AG04449 (cell line): ENCODE measurements around the gene CNTNAP2.

Source experiments
- CTCF ChIA-PET: fragments of 350-600 bp; formaldehyde crosslinking; extraction: SDS; loops from one replicate; lab custom pipeline; 2021; ENCODE audit warnings: antibody characterized with exemption; lab: Yijun Ruan, JAX
- POLR2A ChIA-PET: fragments of 400-600, 350-600 bp; formaldehyde crosslinking; extraction: SDS; loops from one replicate; lab custom pipeline; 2020; ENCODE audit warnings: antibody characterized with exemption, inconsistent platforms; lab: Yijun Ruan, JAX
- DNase-seq: peaks from one replicate; pipeline ENCODE4 v3.0.0-alpha.2; 2010; ENCODE audit warnings: low read depth, low spot score
- H3K4me3 ChIP-seq: 2 replicates; pipeline ENCODE4 v1.5.1; 2011; ENCODE audit warnings: low read depth, mild to moderate bottlenecking, control low read depth, low read length
- TF ChIP-seq, protein P1 (sequence below): IDR thresholded peaks from one replicate; pipeline ENCODE4 v1.5.1; 2011; ENCODE audit warnings: mild to moderate bottlenecking, moderate library complexity, low read length, control low read depth, inconsistent platforms; ENCODE audit not compliant: insufficient read depth; ENCODE audit errors: missing control alignments

CNTNAP2 gene

DNA sequence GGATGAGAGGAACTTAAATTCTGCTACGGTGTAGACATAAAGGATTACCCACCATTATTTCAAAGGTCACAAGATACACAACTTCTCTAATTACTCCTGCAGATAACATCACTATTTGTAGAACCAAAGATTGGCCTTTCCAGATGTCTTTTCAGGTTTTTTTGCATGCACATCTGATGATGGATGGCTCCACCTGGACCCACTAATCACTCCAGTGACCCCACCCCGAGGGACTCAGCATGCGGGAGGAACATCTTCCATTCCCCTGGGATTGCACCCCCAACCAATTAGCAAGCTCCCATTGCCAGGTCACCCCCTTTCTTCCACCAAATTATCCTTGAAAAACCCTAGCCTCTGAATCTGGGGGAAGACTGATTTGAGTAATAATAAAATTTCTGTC, 608.9 kb downstream of the CNTNAP2 start:
- H3K4me3 ChIP-seq, result no peak overlapping the region
- DNase-seq, result no peak
- POLR2A ChIA-PET, result no interaction called here
- CTCF ChIA-PET, result no interaction called here
- TF ChIP-seq, protein P1, sequence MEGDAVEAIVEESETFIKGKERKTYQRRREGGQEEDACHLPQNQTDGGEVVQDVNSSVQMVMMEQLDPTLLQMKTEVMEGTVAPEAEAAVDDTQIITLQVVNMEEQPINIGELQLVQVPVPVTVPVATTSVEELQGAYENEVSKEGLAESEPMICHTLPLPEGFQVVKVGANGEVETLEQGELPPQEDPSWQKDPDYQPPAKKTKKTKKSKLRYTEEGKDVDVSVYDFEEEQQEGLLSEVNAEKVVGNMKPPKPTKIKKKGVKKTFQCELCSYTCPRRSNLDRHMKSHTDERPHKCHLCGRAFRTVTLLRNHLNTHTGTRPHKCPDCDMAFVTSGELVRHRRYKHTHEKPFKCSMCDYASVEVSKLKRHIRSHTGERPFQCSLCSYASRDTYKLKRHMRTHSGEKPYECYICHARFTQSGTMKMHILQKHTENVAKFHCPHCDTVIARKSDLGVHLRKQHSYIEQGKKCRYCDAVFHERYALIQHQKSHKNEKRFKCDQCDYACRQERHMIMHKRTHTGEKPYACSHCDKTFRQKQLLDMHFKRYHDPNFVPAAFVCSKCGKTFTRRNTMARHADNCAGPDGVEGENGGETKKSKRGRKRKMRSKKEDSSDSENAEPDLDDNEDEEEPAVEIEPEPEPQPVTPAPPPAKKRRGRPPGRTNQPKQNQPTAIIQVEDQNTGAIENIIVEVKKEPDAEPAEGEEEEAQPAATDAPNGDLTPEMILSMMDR, result no peak

DNA sequence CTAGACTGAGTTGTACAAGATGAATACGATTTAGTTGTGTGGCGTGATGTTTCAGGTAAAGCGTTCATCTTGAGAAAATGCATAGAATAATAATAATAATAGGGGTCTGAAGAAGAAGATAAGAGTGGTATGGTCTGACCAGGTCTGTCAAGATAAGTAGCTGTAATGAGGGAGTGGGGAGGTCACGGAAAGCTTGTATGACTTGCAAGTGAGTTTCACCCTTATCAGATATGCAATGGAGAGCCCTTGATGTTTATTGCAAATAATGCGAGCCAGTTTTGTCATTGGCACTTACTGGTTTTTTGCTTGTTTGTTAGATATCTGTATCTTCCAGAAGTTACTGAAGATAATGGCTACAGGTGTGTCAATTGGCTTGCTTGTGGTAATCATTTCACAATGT, 611.5 kb downstream of the CNTNAP2 start:
- ChIA-PET CTCF (no interaction called here), POLR2A (no interaction called here)
- DNase-seq, result no peak
- TF ChIP-seq, protein P1, result no peak
- H3K4me3 ChIP-seq, result no peak overlapping the region

DNA sequence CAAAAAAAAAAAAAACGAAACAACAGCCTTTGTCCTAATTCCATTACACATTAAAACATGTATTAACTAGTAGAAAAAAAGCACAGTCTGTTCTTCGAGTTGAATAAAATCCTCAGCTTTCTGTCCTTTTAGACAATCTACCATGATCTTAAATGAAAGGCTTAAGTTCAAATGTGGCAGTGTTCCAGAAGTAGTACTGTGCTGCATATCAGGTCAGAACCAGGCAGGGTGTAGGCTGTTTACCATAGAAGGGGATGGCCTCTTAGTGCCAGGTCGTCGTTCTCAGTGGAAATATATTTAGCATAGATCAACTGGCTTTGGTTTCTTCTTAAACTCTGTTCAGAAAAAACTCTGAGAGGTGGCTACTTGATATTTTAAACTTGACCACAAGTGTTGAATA, 612.0 kb downstream of the CNTNAP2 start:
- ChIA-PET CTCF (no interaction called here), POLR2A (no interaction called here)
- H3K4me3 ChIP-seq, result no peak overlapping the region
- no peak for DNase-seq
- TF ChIP-seq, protein P1, result no peak

DNA sequence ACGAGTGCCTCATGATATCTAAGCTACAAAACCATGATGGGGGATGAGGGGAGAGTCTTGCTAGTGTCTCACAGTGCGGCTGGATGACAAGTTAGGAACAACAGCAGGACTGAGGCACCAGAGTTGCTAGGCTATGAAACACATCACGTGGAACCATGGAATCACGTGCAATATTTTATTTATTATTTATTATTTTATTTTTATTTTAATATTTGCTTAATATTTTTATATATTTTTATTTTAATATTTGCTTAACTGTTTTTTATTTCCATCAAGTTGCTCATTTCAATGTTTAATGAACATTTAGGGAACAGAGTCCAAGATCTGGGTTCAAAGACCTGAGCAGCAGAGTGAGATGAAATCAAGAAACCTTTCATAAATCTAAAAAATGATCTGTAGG, 614.6 kb downstream of the CNTNAP2 start:
- TF ChIP-seq, protein P1, result no peak
- no peak for DNase-seq
- H3K4me3 ChIP-seq, result no peak overlapping the region
- ChIA-PET CTCF (no interaction called here), POLR2A (no interaction called here)

DNA sequence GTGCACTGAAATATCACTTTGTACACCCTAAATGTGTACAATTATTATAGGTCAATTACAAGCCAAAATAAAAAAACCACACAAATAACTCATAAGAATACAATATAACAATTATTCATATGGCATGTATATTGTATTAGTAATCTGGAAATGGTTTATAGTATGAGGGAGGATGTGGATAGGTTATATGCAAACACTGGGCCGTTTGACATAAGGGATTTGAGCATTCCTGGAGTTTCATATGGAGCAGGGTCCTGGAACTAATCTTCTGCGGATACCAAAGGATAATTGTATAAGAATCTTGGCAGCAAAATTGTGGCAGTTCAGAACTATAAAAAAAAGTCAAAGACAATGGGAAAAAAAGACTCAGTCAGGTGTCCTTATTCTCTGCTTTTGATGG, 619.4 kb downstream of the CNTNAP2 start:
- no peak overlapping the region for H3K4me3 ChIP-seq
- no peak for DNase-seq
- POLR2A ChIA-PET, result no interaction called here
- TF ChIP-seq, protein P1, result no peak
- CTCF ChIA-PET, result no interaction called here

DNA sequence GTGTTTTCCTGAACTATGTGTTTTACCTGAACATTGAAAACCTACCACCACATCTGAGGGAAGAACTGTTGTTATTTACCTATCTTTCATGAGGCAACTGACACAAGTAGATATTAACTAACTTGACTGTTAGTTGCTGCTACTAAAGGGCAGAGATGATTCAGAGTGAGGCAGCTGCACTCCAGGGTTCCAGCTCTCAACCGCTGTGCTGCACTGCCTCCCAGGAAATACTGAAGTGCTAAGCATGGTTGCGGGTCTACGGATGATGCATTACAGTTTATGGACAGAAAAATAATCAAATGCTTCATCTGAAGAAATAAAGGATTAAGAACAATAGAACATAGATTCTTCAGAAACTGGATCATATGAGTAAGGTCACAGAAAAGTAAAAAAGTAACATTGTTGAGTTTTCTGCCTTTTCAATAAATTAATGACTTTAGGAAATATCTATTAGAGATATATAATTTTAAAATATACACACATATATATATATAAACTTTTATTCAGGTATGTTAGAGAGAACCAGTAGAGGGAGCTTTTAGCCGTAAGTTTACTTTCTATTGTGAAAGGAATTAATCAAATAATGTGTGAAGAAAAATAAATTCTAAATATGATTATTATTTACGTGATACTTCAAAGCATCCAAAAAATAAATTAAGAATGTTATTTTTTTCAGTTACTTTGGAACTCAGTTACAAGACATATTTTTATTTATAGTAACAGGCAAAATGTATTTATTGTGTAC, 620.0 kb downstream of the CNTNAP2 start:
- TF ChIP-seq, protein P1, result no peak
- CTCF ChIA-PET, result no interaction called here
- POLR2A ChIA-PET, result no interaction called here
- DNase-seq, result no peak
- H3K4me3 ChIP-seq, result no peak overlapping the region
